ENCODE results near the gene MYO7B. TPM values are rescaled to one million over a fixed set of nuclear protein-coding genes. Genes with fewer than 3 reads are reported as not detected.

Gene MYO7B
- total RNA-seq, 1 experiment from 2014 or later = 28.0 TPM

GRCh38 chr2:127589841-127590240 lies 54.4 kb downstream of the MYO7B start:
- no peaks in the 10 kb centered on the region for H3K27me3 ChIP-seq (ENCODE audit: low read length)
- BruUV-seq (replicated peaks) = no TSS peak
- TF ChIP-seq EZH2phosphoT487 (IDR thresholded peaks at IDR 0.05; ENCODE audit: borderline replicate concordance, low read length) (no peak), EZH2 (IDR thresholded peaks at IDR 0.05; ENCODE audit: low read length, unreplicated experiment) (no peak)
- TF ChIP-seq, protein P1, sequence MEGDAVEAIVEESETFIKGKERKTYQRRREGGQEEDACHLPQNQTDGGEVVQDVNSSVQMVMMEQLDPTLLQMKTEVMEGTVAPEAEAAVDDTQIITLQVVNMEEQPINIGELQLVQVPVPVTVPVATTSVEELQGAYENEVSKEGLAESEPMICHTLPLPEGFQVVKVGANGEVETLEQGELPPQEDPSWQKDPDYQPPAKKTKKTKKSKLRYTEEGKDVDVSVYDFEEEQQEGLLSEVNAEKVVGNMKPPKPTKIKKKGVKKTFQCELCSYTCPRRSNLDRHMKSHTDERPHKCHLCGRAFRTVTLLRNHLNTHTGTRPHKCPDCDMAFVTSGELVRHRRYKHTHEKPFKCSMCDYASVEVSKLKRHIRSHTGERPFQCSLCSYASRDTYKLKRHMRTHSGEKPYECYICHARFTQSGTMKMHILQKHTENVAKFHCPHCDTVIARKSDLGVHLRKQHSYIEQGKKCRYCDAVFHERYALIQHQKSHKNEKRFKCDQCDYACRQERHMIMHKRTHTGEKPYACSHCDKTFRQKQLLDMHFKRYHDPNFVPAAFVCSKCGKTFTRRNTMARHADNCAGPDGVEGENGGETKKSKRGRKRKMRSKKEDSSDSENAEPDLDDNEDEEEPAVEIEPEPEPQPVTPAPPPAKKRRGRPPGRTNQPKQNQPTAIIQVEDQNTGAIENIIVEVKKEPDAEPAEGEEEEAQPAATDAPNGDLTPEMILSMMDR (conservative IDR thresholded peaks at IDR 0.05; ENCODE audit: low read depth, low read length) = no peak

GRCh38 chr2:127590386-127591190 lies 55.1 kb downstream of the MYO7B start:
- no peak overlapping the region for H3K9ac ChIP-seq (ENCODE audit: low read length)
- no peaks in the 10 kb centered on the region for H3K9me2 ChIP-seq (replicated peaks; ENCODE audit: low read length)
- intact Hi-C loops (cut with micrococcal nuclease) = loop anchor here (1.0 kb wide), 3 partner anchors 59 to 85 kb away; partner anchors contain the start of genes IWS1 and LIMS2
- CTCF ChIA-PET = interaction anchor here (0.6 to 1.7 kb wide), 8 partner anchors 41 to 467 kb away, joined by 3 to 19 read pairs (median 5); partner anchors contain the start of genes IWS1 and LIMS2
- ATAC-seq (no peak), DNase-seq (no peak)
- no peaks in the 10 kb centered on the region for H3K9me3 ChIP-seq (ENCODE audit: low read length)
- H3K79me2 ChIP-seq (ENCODE audit: low read length) = no peaks in the 10 kb centered on the region
- no peak overlapping the region for H3K4me3 ChIP-seq (ENCODE audit: low read length)
- peak overlapping the region; percentile 75 for H2AFZ ChIP-seq (ENCODE audit: low read length)
- H3K4me1 ChIP-seq (ENCODE audit: insufficient read depth, low read length) = peaks cover 18% of the 10 kb centered on the region
- no peak overlapping the region for H3K4me2 ChIP-seq (ENCODE audit: low read length)
- no TSS peak for BruUV-seq (replicated peaks)
- POLR2A ChIA-PET (ENCODE audit: unreplicated experiment) = interaction anchor here (0.5 to 1.0 kb wide), 4 partner anchors 48 to 318 kb away, joined by 3 to 4 read pairs (median 3); no protein-coding TSS in a partner anchor
- no peak for TF ChIP-seq EZH2 (IDR thresholded peaks at IDR 0.05; ENCODE audit: low read length, unreplicated experiment)
- TF ChIP-seq, protein P1 (conservative IDR thresholded peaks at IDR 0.05; ENCODE audit: low read depth, low read length) = no peak
- no peak for TF ChIP-seq EZH2phosphoT487 (IDR thresholded peaks at IDR 0.05; ENCODE audit: borderline replicate concordance, low read length)
- H3F3A ChIP-seq (ENCODE audit: low read length, unreplicated experiment) = no peaks in the 10 kb centered on the region
- no peaks in the 10 kb centered on the region for H3K27me3 ChIP-seq (ENCODE audit: low read length)
- no peak overlapping the region for H3K27ac ChIP-seq (ENCODE audit: low read length)
- H4K20me1 ChIP-seq (ENCODE audit: low read length) = no peaks in the 10 kb centered on the region
- no peaks in the 10 kb centered on the region for H3K36me3 ChIP-seq (ENCODE audit: low read depth, low read length)

More at GRCh38 chr2:127589841-127590240, 54.4 kb downstream of the MYO7B start:
- intact Hi-C loops (cut with micrococcal nuclease) = no loop called here
- no peaks in the 10 kb centered on the region for H3F3A ChIP-seq (ENCODE audit: low read length, unreplicated experiment)
- H4K20me1 ChIP-seq (ENCODE audit: low read length) = no peaks in the 10 kb centered on the region
- CTCF ChIA-PET = no interaction called here
- no peaks in the 10 kb centered on the region for H3K9me2 ChIP-seq (replicated peaks; ENCODE audit: low read length)
- H2AFZ ChIP-seq (ENCODE audit: low read length) = no peak overlapping the region
- H3K9ac ChIP-seq (ENCODE audit: low read length) = no peak overlapping the region
- no peaks in the 10 kb centered on the region for H3K79me2 ChIP-seq (ENCODE audit: low read length)
- no peaks in the 10 kb centered on the region for H3K9me3 ChIP-seq (ENCODE audit: low read length)
- POLR2A ChIA-PET (ENCODE audit: unreplicated experiment) = no interaction called here
- H3K27ac ChIP-seq (ENCODE audit: low read length) = no peak overlapping the region
- ATAC-seq (no peak), DNase-seq (no peak)
- no peaks in the 10 kb centered on the region for H3K36me3 ChIP-seq (ENCODE audit: low read depth, low read length)
- no peak overlapping the region for H3K4me2 ChIP-seq (ENCODE audit: low read length)
- H3K4me3 ChIP-seq (ENCODE audit: low read length) = no peak overlapping the region
- H3K4me1 ChIP-seq (ENCODE audit: insufficient read depth, low read length) = peaks cover 10% of the 10 kb centered on the region
